ENCODE data around the gene PPP5C. TPM values are rescaled to one million over a fixed set of nuclear protein-coding genes. Genes with fewer than 3 reads are reported as not detected.

The PPP5C gene
- total RNA-seq, 1 experiment from 2014 or later, result 124 TPM

DNA sequence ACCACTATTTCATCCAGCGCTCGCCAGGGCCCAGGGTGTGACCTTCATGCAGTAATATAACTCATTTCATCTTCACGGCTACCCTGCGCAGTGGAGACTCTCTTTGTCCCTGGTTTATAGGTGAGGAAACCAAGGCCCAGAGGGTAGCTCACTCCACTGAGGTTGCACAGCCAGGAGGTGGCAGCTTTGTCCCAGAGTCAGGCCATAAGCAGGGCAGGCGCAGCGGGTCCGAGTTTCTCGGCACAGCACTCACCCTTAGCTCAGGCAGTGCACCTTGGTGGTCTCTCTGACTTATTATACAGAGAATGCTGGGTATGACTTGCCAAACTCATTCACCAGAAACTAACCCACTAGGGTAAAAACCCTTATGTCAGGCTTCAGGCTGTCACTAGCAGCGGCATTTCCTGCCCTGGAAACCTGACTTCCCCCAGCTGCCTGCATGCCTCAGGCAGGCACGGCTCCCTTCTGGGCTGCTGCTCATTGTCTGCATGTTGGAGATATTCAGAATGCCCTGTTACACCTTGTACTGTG lies 24.5 kb downstream of the PPP5C start:
- intact Hi-C loops (cut with micrococcal nuclease; ENCODE audit: unreplicated experiment), result no loop called here
- TF ChIP-seq, protein P1, sequence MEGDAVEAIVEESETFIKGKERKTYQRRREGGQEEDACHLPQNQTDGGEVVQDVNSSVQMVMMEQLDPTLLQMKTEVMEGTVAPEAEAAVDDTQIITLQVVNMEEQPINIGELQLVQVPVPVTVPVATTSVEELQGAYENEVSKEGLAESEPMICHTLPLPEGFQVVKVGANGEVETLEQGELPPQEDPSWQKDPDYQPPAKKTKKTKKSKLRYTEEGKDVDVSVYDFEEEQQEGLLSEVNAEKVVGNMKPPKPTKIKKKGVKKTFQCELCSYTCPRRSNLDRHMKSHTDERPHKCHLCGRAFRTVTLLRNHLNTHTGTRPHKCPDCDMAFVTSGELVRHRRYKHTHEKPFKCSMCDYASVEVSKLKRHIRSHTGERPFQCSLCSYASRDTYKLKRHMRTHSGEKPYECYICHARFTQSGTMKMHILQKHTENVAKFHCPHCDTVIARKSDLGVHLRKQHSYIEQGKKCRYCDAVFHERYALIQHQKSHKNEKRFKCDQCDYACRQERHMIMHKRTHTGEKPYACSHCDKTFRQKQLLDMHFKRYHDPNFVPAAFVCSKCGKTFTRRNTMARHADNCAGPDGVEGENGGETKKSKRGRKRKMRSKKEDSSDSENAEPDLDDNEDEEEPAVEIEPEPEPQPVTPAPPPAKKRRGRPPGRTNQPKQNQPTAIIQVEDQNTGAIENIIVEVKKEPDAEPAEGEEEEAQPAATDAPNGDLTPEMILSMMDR (IDR thresholded peaks at IDR 0.05; ENCODE audit: unreplicated experiment), result no peak
- H3K4me3 Mint-ChIP-seq (ENCODE audit: low read depth, unreplicated experiment), result no peak overlapping the region
- no peaks in the 10 kb centered on the region for H3K27me3 Mint-ChIP-seq (ENCODE audit: unreplicated experiment)
- CTCF ChIA-PET, result no interaction called here
- H3K9me3 Mint-ChIP-seq (ENCODE audit: low read depth, unreplicated experiment), result no peaks in the 10 kb centered on the region
- no peak for DNase-seq
- BruUV-seq (replicated peaks), result no TSS peak
- H3K36me3 Mint-ChIP-seq (ENCODE audit: insufficient read depth, unreplicated experiment), result peaks cover 41% of the 10 kb centered on the region
- H3K4me1 Mint-ChIP-seq (ENCODE audit: low read depth, unreplicated experiment), result peaks cover 58% of the 10 kb centered on the region
- H3K27ac Mint-ChIP-seq (ENCODE audit: unreplicated experiment), result no peak overlapping the region

DNA sequence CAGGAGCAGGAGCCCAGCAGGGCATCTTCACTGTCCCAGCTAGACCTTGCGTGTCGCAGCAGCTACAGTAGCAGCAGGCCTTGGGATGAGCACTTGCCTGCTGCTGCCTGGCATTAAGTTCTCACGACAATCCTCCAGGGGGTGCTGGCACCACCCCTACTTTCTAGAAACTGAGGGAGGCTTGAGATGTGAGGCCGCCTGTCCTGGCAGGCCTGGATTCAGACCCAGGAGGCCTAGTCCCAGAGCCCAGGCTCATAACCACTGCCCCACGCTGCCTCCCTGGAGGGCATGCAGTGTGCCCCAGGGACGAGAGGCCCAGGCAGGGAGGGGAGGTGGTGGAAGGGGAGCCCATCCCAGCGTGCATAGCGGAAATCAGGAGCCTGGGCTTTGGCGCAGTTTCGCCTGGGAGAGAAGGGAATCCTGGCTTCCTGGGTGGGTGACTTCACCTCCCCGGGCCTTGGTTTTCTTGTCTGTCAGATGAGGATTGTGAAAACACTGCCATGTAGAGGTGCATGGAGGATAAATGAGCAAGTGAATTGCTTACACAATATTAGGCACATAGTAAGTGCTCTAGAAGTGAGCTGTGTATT lies 26.1 kb downstream of the PPP5C start:
- no peaks in the 10 kb centered on the region for H3K27me3 Mint-ChIP-seq (ENCODE audit: unreplicated experiment)
- peak; percentile 41 for DNase-seq
- H3K27ac Mint-ChIP-seq (ENCODE audit: unreplicated experiment), result peak overlapping the region; percentile 90
- TF ChIP-seq, protein P1 (IDR thresholded peaks at IDR 0.05; ENCODE audit: unreplicated experiment), result peak; percentile 26
- H3K4me3 Mint-ChIP-seq (ENCODE audit: low read depth, unreplicated experiment), result peak overlapping the region; percentile 71
- CTCF ChIA-PET, result interaction anchor here (0.6 to 2.4 kb wide), 7 partner anchors 15 to 313 kb away, joined by 3 to 20 read pairs (median 4); no protein-coding TSS in a partner anchor
- intact Hi-C loops (cut with micrococcal nuclease; ENCODE audit: unreplicated experiment), result loop anchor here (2.0 kb wide), 1 partner anchor 92 kb away; no protein-coding TSS in a partner anchor
- no peaks in the 10 kb centered on the region for H3K9me3 Mint-ChIP-seq (ENCODE audit: low read depth, unreplicated experiment)
- no TSS peak for BruUV-seq (replicated peaks)
- H3K36me3 Mint-ChIP-seq (ENCODE audit: insufficient read depth, unreplicated experiment), result peaks cover 54% of the 10 kb centered on the region
- H3K4me1 Mint-ChIP-seq (ENCODE audit: low read depth, unreplicated experiment), result peaks cover 48% of the 10 kb centered on the region

DNA sequence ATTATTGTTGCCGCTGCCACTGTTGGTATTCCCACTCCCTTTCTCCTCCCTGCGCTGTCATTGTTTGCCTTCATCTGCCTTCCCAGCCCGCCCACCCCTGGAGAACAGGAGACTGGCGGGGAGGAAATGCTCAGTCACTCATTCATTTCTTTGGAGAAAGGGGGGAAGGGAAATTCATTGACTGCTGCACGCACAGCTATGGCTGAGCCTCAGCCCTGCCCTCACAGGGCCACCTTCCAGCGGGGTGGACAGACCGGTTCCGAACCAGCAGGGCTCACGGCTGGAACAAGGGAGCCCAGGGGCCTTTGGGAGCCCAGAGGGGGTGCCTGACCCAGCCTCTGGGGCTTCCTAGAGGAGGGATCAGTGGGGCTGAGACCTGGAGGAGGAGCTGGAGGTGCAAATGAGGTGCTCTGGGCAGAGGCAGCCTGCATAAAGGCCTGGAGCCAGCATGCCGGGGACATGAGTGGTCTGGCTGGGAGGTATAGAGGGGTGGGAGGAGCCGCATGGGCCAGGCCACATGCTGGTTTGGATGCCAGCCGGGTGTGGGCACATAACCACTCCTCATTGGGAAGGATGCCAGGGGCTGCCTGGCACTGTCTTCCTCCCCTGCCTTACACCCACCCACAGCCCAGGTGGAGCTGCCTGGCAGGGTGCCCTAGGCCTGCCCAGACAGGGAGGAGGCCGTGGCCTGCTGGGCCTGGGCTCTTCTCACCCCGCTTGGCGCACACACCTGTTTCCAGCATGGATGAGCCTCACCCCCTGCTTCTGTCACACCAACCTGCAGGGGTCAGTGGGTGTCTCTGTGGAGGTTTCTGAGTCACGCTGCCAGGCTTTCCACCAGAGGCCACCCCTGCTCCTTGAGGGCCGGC lies 26.8 kb downstream of the PPP5C start:
- intact Hi-C loops (cut with micrococcal nuclease; ENCODE audit: unreplicated experiment), result loop anchor here (2.0 kb wide), 1 partner anchor 93 kb away; no protein-coding TSS in a partner anchor
- Mint-ChIP-seq H3K4me3 (ENCODE audit: low read depth, unreplicated experiment) (peak overlapping the region; percentile 71), H3K9me3 (ENCODE audit: low read depth, unreplicated experiment) (no peaks in the 10 kb centered on the region), H3K27me3 (ENCODE audit: unreplicated experiment) (no peaks in the 10 kb centered on the region), H3K36me3 (ENCODE audit: insufficient read depth, unreplicated experiment) (peaks cover 56% of the 10 kb centered on the region), H3K4me1 (ENCODE audit: low read depth, unreplicated experiment) (peaks cover 46% of the 10 kb centered on the region), H3K27ac (ENCODE audit: unreplicated experiment) (peak overlapping the region; percentile 90)
- TF ChIP-seq, protein P1 (IDR thresholded peaks at IDR 0.05; ENCODE audit: unreplicated experiment), result no peak
- DNase-seq, result peak; percentile 99
- CTCF ChIA-PET, result interaction anchor here (0.5 to 2.4 kb wide), 11 partner anchors 10 to 346 kb away, joined by 3 to 20 read pairs (median 5); no protein-coding TSS in a partner anchor
- no TSS peak for BruUV-seq (replicated peaks)

All from Calu3 (cell line).